GM18505 (cell line): ENCODE measurements around the gene HELZ2.
A peak's percentile ranks its signal among the peaks of the same experiment; 100 is the strongest.
"Not testable (repeated sequence)": the region's sequence is repeated elsewhere in the genome, so short reads cannot be mapped to it uniquely, and the experiment has no call there.

Experiments
- ATAC-seq: cut with Tn5 transposase; IDR thresholded peaks from one replicate; pipeline ENCODE4 v1.9.1; 2021; ENCODE audit not compliant: unreplicated experiment
- POLR2A ChIP-seq: IDR thresholded peaks from 4 replicates; pipeline ENCODE4 v1.6.1; 2011; ENCODE audit warnings: borderline replicate concordance; ENCODE audit not compliant: insufficient read depth, insufficient read length; ENCODE audit errors: extremely low read depth

Gene HELZ2

GRCh38 chr20:63574156-63574828 lies at the start of gene HELZ2:
Gene HELZ2, minus strand, starts transcription at chr20:63574239. Its CDS starts 1,854 bp downstream, at chr20:63572385.
- no peak for ATAC-seq
- TF ChIP-seq POLR2A = peak; percentile 46

DNA sequence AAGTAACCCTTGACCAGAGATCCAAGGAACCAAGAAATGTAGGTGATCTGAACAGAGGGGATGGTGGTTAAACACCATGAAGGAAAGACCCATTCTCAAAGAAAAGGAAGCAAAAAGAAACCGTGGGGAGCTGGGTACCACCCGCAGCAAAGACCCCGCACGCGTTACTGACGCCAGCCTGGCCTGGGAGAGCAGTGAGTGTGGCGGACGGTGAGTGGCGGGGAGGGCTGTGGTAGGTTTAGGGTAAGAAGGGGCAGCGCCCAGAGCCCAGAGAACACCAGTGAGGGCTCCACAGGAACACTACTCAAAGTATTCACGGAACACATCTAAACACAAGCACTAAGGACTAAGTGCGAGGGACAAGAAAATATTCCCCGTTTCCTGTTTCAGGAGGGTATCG lies 48.7 kb upstream of the HELZ2 start:
- TF ChIP-seq POLR2A = no peak
- no peak for ATAC-seq

DNA sequence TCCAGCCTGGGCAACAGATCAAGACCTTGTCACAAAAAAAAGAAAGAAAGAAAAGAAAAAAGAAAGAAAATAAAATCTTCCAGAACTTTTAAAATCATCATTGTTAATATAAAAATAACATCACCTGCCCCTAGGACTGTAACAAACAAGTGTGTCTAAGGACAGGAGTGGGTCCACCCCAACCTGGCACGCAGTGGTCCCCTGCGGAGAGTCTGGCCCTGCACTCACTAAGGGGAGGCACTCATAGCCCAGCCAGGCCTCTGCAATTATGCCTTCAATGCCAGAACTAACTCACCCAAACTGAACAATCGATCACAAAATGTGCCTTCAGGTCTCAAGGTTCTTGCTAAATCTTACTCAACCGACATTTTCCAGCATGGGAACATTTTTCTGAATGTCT lies 48.1 kb upstream of the HELZ2 start:
- no peak for ATAC-seq
- TF ChIP-seq POLR2A = no peak

DNA sequence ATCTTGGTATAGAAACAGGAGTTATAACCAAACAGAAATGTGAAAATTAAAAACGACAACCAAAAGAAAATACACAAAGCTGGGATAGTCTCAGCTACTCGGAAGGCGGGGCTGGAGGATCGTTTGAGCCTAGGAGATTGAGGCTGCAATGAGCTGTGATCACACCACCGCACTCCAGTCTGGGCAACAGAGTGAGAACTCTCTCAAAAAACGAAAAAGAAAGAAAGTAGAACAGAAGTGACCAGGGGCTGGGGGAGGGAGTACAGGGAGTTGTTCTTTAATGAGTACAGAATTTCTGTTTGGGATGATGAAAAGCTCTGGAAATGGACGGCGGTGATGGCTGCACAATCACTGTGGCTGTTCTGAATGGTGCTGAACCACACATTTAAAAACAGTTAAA lies 47.0 kb upstream of the HELZ2 start:
- no peak for ATAC-seq
- TF ChIP-seq POLR2A = no peak

GRCh38 chr20:63619505-63619904 lies 45.5 kb upstream of the HELZ2 start:
- no peak for TF ChIP-seq POLR2A
- no peak for ATAC-seq

DNA sequence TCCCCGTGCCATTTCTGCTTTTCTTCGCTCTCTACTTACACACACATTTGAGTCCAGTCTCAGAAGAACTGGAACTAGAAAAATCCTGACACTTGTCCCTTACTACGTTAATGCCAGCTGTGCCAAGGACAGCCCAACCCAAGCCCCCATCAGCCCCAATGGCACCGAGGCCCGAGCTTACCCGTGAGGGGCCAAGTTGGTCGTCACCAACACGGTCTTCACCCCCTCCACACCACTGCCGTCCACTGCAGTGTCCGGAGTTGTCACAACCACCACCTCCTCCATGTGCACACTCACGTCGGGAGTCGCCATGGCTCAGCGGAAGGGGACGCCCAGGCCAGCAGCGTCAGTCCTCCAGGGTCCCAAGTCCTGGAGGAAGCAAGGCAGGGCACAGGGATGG lies 45.0 kb upstream of the HELZ2 start:
- ATAC-seq = no peak

GRCh38 chr20:63618291-63618980 lies 44.4 kb upstream of the HELZ2 start:
- ATAC-seq = no peak
- no peak for TF ChIP-seq POLR2A

More for the DNA sequence above, 45.0 kb upstream of the HELZ2 start:
- TF ChIP-seq POLR2A = no peak

DNA sequence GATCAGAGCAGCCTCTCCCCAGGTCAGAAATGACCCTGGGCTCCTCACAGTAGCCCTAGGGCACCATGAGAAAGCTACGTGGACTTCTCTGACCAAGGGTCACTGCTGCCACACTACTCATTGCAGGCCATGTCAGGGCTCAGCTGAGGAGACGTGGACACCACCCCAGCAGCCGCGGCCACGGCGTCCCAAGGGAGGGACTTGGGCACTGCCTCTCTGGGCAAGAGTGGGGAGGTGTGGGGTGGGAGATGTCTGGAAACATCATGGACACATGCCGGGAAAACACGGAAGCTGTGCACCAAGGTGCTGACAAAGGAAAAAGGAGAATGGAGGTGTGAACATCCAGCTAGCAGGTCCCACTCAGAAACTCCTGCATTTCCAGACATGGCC lies 43.8 kb upstream of the HELZ2 start:
- ATAC-seq = no peak
- TF ChIP-seq POLR2A = no peak

DNA sequence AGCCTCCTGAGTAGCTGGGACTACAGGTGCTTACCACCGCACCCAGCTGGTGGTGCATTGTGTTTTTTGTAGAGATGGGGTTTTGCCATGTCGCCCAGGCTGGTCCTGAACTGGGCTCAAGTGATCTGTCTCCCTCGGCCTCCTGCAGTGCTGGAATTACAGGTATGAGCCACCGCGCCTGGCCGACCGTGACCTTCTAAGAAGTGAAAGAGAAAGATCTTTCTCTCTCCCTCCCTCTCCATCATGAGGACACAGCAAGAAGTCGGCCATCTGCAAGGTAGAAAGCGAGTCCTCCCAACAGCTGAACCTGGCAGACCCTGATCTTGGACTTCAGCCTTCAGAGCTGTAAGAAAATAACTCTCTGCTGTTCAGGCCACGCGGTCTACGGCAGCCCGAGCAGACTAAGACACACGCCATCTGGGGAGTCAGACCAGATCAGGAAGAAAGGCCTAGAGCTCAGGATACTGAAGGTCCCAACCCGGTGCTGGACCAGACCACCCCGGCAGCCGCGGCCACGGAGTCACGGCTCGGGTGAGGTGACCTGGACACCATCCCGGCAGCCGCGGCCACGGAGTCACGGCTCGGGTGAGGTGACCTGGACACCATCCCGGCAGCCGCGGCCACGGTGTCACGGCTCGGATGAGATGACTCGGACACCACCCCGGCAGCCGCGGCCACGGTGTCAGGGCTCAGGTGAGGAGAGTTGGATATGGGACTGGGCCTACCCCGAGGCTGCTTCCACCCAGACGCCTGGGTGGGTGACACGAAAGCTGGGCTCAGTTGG lies 43.2 kb upstream of the HELZ2 start:
- TF ChIP-seq POLR2A = no peak
- ATAC-seq = no peak

DNA sequence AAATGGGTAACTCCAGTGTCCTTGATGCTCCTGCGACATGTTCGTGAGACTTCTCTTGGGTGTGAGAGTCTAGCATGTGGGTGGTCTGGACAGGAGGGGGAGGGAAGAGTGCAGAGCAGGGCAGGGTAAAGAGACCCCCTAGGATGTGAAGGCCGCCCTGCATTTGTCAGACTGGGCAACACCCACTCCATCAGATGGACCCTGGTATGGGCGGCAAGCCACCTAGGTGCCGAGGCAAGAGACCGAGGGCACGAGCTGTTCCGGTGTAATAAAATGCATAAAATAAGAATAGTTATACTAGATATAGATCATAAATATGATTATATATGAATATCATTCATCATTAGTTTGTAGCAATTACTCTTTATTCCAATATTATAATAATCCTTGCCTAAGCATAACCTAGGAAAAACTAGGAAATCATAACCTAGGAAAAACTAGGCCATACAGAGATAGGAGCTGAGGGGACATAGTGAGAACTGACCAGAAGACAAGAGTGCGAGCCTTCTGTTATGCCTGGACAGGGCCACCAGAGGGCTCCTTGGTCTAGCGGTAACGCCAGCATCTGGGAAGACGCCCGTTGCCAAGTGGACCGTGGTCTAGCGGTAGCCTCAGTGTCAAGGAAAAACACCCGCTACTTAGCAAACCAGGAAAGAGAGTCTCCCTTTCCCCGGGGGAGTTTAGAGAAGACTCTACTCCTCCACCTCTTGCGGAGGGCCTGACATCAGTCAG lies 40.0 kb upstream of the HELZ2 start:
- ATAC-seq = not testable (repeated sequence)

GRCh38 chr20:63612276-63612931 lies 38.4 kb upstream of the HELZ2 start:
- no peak for ATAC-seq
- no peak for TF ChIP-seq POLR2A

GRCh38 chr20:63611646-63612045 lies 37.6 kb upstream of the HELZ2 start:
- no peak for ATAC-seq
- no peak for TF ChIP-seq POLR2A
